GM10248 (cell line): ENCODE measurements around the gene STMP1.

Experiments
- CTCF ChIA-PET: fragments of 300-600 bp; sonication (Branson Sonifier 250); formaldehyde crosslinking; extraction: SDS; loops from one replicate; lab custom pipeline; 2021; ENCODE audit warnings: antibody characterized with exemption; lab: Yijun Ruan, JAX
- POLR2A ChIA-PET: fragments of 350-650 bp; sonication (Branson Sonifier 250); formaldehyde crosslinking; extraction: SDS; loops from one replicate; lab custom pipeline; 2020; ENCODE audit warnings: antibody characterized with exemption; lab: Yijun Ruan, JAX
- DNase-seq: peaks from one replicate; pipeline ENCODE4 v3.0.0; 2012; ENCODE audit errors: extremely low spot score
- CTCF ChIP-seq: IDR thresholded peaks from 2 replicates; pipeline ENCODE4 v1.5.1; 2012; ENCODE audit warnings: mild to moderate bottlenecking, low read depth; ENCODE audit errors: extremely low read depth, missing control alignments, control extremely low read depth

Gene STMP1

DNA sequence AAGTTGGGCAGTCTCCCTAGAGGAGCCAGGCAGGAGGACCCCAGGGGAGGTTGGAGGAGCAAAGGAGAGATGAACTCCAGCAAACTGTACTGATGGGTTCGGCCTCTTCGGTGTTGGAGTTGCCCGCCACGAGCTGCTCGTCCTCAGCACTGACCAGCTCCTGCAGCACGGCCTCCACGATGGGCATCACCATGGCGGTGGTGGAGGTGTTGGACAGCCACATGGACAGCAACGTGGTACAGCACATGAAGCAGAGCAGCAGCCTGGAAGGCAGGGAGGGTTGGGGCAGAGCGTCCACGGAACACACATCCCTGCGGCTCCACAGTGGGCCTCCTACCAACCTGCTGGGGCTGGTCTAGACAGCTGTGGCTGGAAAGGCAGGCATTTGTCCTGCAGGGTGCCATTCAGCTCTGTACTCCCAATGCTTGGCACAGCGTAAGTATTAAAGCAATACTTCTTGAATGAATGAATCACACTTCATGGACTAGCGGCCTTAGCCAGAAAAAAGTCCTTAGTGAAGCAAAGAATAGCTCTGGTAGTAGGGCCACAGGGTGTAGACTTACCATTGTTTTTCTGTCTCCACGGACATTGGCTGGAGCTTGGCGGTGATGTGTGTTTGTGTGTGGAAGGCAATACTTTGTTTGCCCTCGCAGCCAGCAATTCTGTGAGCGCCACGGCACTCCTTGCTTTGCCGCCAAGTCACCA, 43.9 kb downstream of the STMP1 start:
- no peak for DNase-seq
- CTCF ChIA-PET, result interaction anchor here (1.0 to 2.3 kb wide), 5 partner anchors 11 to 61 kb away, joined by 3 to 7 read pairs (median 7); partner anchors contain the start of gene STMP1
- TF ChIP-seq CTCF, result no peak
- POLR2A ChIA-PET, result no interaction called here

GRCh38 chr7:135706858-135707569, 44.7 kb downstream of the STMP1 start:
- DNase-seq, result no peak
- ChIA-PET CTCF (interaction anchor here (0.9 to 2.2 kb wide), 4 partner anchors 11 to 62 kb away, joined by 3 to 7 read pairs (median 4); no protein-coding TSS in a partner anchor), POLR2A (interaction anchor here (0.5 kb wide), 1 partner anchor 186 kb away, joined by 4 read pairs; no protein-coding TSS in a partner anchor)
- no peak for TF ChIP-seq CTCF

DNA sequence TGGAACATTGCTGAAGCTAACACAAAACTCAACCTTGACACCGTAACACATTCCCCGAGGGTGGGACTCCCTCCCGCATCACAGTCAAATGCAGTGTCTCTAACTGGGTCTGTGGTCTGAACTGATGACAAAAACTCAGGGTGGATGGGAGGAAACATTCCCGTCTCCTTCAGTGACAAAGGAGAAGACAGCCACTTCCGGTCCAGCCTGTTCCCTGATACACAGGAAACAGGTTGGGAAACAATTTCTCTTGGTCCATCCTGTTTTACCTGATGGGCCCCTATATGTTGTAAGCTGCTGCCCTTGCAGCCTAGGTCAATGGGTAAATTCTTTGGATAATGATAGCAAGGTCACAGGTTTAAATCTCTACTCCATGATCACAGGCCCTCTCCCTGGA, 45.3 kb downstream of the STMP1 start:
- CTCF ChIA-PET, result interaction anchor here (0.9 to 2.2 kb wide), 2 partner anchors 18 to 62 kb away, joined by 3 to 7 read pairs; no protein-coding TSS in a partner anchor
- POLR2A ChIA-PET, result interaction anchor here (0.5 kb wide), 1 partner anchor 187 kb away, joined by 4 read pairs; no protein-coding TSS in a partner anchor

GRCh38 chr7:135708041-135708440, 45.7 kb downstream of the STMP1 start:
- ChIA-PET CTCF (no interaction called here), POLR2A (no interaction called here)
- TF ChIP-seq CTCF, result no peak
- DNase-seq, result no peak

More for the DNA sequence above, 45.3 kb downstream of the STMP1 start:
- no peak for DNase-seq
- no peak for TF ChIP-seq CTCF

DNA sequence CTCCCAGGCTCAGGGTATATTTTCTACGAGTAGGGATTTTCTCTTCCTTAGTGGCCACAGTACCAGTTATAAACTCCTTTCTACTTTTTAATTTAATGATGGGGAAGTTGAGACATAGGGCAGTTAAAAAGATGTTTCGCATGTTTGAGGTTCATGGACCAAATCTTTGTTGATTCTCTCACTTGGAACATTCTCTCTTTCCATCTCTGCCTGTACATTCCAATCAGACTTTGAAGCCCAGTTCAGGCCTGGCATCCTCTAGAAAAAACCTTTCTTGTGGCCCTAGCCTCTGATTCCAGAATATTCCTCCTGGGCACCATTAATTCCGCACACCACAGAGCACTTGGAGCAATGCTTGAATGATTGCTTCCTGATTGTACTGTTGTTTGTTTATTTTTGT, 47.2 kb downstream of the STMP1 start:
- ChIA-PET CTCF (interaction anchor here (1.5 to 2.1 kb wide), 2 partner anchors 17 to 106 kb away, joined by 4 to 5 read pairs; no protein-coding TSS in a partner anchor), POLR2A (no interaction called here)
- TF ChIP-seq CTCF, result no peak
- DNase-seq, result no peak

- peak; percentile 71 for DNase-seq
- POLR2A ChIA-PET, result no interaction called here
- CTCF ChIA-PET, result interaction anchor here (0.8 to 2.4 kb wide), 17 partner anchors 9 to 105 kb away, joined by 3 to 26 read pairs (median 5); partner anchors contain the start of gene SLC13A4
- TF ChIP-seq CTCF, result peak; percentile 7
Measured at GRCh38 chr7:135710417-135711138, 48.3 kb downstream of the STMP1 start.
